OCI-LY3 (cell line): ENCODE data around the gene FAM107B.

ENCODE experiments used
- H2AFZ ChIP-seq: fragments of 200-600, 300-600 bp; shearing (Covaris generic); 2 replicates; pipeline ENCODE4 v1.6.0; 2014; ENCODE audit warnings: antibody characterized with exemption, low read depth, low read length
- H3K27ac ChIP-seq: fragments of 200-600, 300-600 bp; sonication (generic); 2 replicates; pipeline ENCODE4 v1.5.1; 2014; ENCODE audit warnings: mild to moderate bottlenecking, low read length, moderate library complexity, mixed read lengths
- H3K27me3 ChIP-seq: fragments of 200-600, 300-600 bp; sonication (generic); 2 replicates; pipeline ENCODE4 v1.6.1; 2014; ENCODE audit warnings: low read depth, low read length, mixed read lengths
- H3K36me3 ChIP-seq: fragments of 200-600, 300-600 bp; sonication (generic); replicated peaks from 2 replicates; pipeline ENCODE3; 2014; ENCODE audit warnings: low read depth, low read length, mixed read lengths
- H3K4me1 ChIP-seq: fragments of 300-600, 200-600 bp; sonication (generic); 2 replicates; pipeline ENCODE4 v1.6.1; 2014; ENCODE audit warnings: low read length, mixed read lengths
- H3K4me2 ChIP-seq: fragments of 200-600, 300-600 bp; sonication (generic); 2 replicates; pipeline ENCODE4 v1.6.1; 2014; ENCODE audit warnings: low read length, mixed read lengths
- H3K4me3 ChIP-seq: fragments of 300-600, 200-600 bp; sonication (generic); 2 replicates; pipeline ENCODE4 v1.5.1; 2014; ENCODE audit warnings: antibody characterized with exemption, mild to moderate bottlenecking, low read length, moderate library complexity
- H3K79me2 ChIP-seq: fragments of 300-600, 200-600 bp; shearing (Covaris generic); 2 replicates; pipeline ENCODE4 v1.6.1; 2014; ENCODE audit warnings: mild to moderate bottlenecking, low read length, mixed read lengths
- H3K9ac ChIP-seq: fragments of 300-600, 200-600 bp; shearing (Covaris generic); 2 replicates; pipeline ENCODE4 v1.6.0; 2014; ENCODE audit warnings: mild to moderate bottlenecking, low read length, moderate library complexity
- H3K9me3 ChIP-seq: fragments of 200-600, 300-600 bp; shearing (Covaris generic); 2 replicates; pipeline ENCODE4 v1.6.1; 2014; ENCODE audit warnings: low read length, mixed read lengths; ENCODE audit not compliant: insufficient read depth
- H4K20me1 ChIP-seq: fragments of 200-600, 300-600 bp; sonication (generic); 2 replicates; pipeline ENCODE4 v1.6.1; 2016; ENCODE audit warnings: low read length, mixed read lengths; ENCODE audit not compliant: insufficient read depth
- EZH2phosphoT487 ChIP-seq: fragments of 200-600 bp; shearing (Covaris generic); IDR thresholded peaks from 2 replicates; pipeline ENCODE4 v1.6.1; 2018; ENCODE audit warnings: antibody characterized with exemption, mixed run types, low read depth
- TF ChIP-seq, protein P1 (sequence below): fragments of 200-600, 300-600 bp; sonication (generic); IDR thresholded peaks from 2 replicates; pipeline ENCODE4 v1.5.1; 2014; ENCODE audit warnings: antibody characterized with exemption, low read length, low read depth

The FAM107B gene

DNA sequence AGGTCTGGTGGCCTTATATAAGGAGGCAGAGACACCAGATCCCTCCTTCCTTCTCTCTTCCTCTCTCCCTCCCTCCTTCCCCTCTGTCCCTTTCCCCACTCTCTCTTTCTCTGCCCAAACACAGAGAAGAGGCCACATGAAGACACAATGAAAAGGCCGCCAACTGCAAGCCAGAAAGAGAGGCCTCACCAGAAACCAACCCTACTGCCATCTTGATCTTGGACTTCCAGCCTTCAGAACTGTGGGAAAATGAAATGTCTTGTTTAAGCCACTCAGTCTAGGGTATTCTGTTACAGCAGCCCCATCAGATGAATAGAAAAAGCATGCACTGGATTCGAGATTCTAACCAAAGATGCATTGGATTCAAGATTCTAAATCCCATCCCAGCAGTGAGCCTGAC, 168.1 kb downstream of the FAM107B start:
- TF ChIP-seq, protein P1, sequence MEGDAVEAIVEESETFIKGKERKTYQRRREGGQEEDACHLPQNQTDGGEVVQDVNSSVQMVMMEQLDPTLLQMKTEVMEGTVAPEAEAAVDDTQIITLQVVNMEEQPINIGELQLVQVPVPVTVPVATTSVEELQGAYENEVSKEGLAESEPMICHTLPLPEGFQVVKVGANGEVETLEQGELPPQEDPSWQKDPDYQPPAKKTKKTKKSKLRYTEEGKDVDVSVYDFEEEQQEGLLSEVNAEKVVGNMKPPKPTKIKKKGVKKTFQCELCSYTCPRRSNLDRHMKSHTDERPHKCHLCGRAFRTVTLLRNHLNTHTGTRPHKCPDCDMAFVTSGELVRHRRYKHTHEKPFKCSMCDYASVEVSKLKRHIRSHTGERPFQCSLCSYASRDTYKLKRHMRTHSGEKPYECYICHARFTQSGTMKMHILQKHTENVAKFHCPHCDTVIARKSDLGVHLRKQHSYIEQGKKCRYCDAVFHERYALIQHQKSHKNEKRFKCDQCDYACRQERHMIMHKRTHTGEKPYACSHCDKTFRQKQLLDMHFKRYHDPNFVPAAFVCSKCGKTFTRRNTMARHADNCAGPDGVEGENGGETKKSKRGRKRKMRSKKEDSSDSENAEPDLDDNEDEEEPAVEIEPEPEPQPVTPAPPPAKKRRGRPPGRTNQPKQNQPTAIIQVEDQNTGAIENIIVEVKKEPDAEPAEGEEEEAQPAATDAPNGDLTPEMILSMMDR: no peak
- TF ChIP-seq EZH2phosphoT487: no peak
- no peak overlapping the region for H3K27ac ChIP-seq
- peaks cover 8% of the 10 kb centered on the region for H3K36me3 ChIP-seq

GRCh38 chr10:14605231-14605925, 169.3 kb downstream of the FAM107B start:
- TF ChIP-seq, protein P1: no peak
- TF ChIP-seq EZH2phosphoT487: no peak
- Histone ChIP-seq H3K4me1 (peaks cover 63% of the 10 kb centered on the region), H3K36me3 (peaks cover 17% of the 10 kb centered on the region)

More for the DNA sequence above, 168.1 kb downstream of the FAM107B start:
- peaks cover 54% of the 10 kb centered on the region for H3K4me1 ChIP-seq
- H3K79me2 ChIP-seq: peaks cover 25% of the 10 kb centered on the region
- no peak overlapping the region for H2AFZ ChIP-seq
- no peaks in the 10 kb centered on the region for H3K27me3 ChIP-seq
- no peak overlapping the region for H3K4me2 ChIP-seq
- peaks cover 14% of the 10 kb centered on the region for H4K20me1 ChIP-seq
- no peaks in the 10 kb centered on the region; the same call in 1 of the 2 replicates for H3K9me3 ChIP-seq
- H3K9ac ChIP-seq: no peak overlapping the region
- H3K4me3 ChIP-seq: no peak overlapping the region

GRCh38 chr10:14604181-14605142, 170.2 kb downstream of the FAM107B start:
- Histone ChIP-seq H3K4me1 (peaks cover 70% of the 10 kb centered on the region), H3K9me3 (no peaks in the 10 kb centered on the region; the same call in 1 of the 2 replicates), H3K9ac (peak overlapping the region; percentile 100), H3K4me3 (peak overlapping the region; percentile 100), H3K27me3 (no peaks in the 10 kb centered on the region), H3K79me2 (peaks cover 47% of the 10 kb centered on the region), H3K4me2 (peak overlapping the region; percentile 86), H2AFZ (no peak overlapping the region), H3K27ac (peak overlapping the region; percentile 96), H3K36me3 (peaks cover 25% of the 10 kb centered on the region), H4K20me1 (peaks cover 35% of the 10 kb centered on the region)
- no peak for TF ChIP-seq EZH2phosphoT487
- TF ChIP-seq, protein P1: no peak

More at GRCh38 chr10:14605231-14605925, 169.3 kb downstream of the FAM107B start:
- Histone ChIP-seq H3K4me2 (peak overlapping the region; percentile 86), H4K20me1 (peaks cover 26% of the 10 kb centered on the region), H3K79me2 (peaks cover 38% of the 10 kb centered on the region), H2AFZ (no peak overlapping the region), H3K4me3 (peak overlapping the region; percentile 83), H3K27me3 (no peaks in the 10 kb centered on the region), H3K9ac (peak overlapping the region; percentile 100), H3K9me3 (no peaks in the 10 kb centered on the region; the same call in 1 of the 2 replicates), H3K27ac (peak overlapping the region; percentile 96)

- H3K27me3 ChIP-seq: no peaks in the 10 kb centered on the region
- peaks cover 70% of the 10 kb centered on the region for H3K4me1 ChIP-seq
- H3K9ac ChIP-seq: peak overlapping the region; percentile 96
- TF ChIP-seq EZH2phosphoT487: no peak
- TF ChIP-seq, protein P1: no peak
- no peaks in the 10 kb centered on the region; the same call in 1 of the 2 replicates for H3K9me3 ChIP-seq
- H3K4me3 ChIP-seq: peak overlapping the region; percentile 100
- peak overlapping the region; percentile 61 for H3K27ac ChIP-seq
- no peak overlapping the region for H2AFZ ChIP-seq
- peaks cover 44% of the 10 kb centered on the region for H4K20me1 ChIP-seq
- peak overlapping the region; percentile 82 for H3K4me2 ChIP-seq
- peaks cover 55% of the 10 kb centered on the region for H3K79me2 ChIP-seq
- H3K36me3 ChIP-seq: peaks cover 31% of the 10 kb centered on the region
These were observed 171.1 kb downstream of the FAM107B start for GRCh38 chr10:14603534-14604102.
